ENCODE results near the gene TMEM53.

The TMEM53 gene

DNA sequence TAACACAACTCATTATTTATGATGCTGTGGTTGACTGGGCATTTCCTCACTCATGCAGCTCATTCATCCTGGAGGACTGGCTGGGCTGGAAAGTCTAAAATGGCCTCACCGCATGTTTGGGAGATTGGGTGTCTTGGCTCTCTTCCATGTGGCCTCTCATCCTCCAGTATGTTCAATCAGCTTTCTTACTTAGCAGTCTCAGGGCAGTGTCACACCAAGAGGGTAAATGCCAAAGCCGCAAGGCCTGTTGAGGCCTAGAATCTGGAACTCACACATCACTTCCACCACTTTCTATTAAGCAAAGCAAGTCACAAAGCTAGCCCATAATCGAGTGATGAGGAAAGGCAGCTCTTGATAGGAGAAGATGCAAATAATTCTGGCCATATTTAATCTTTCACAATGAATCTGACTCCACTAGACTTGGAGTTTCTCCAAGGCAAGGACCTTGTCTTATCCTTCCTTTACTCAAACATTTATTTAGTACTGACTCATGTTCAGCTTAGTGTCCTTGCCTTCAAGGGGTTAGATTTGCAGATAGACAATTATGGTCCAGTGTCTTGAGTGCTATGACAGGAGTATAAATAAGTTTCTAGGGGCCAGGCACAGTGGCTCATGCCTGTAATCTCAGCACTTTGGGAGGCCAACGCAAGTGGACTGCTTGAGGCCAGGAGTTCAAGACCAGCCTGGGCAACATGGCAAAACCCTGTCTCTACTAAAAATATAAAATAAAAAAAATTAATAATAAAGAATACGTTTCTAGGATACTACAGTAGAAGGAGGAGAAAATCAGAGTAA, 45.1 kb downstream of the TMEM53 start:
- no peak for DNase-seq (ENCODE audit: low spot score)

- DNase-seq (ENCODE audit: low spot score), result no peak
These were observed 48.9 kb downstream of the TMEM53 start for GRCh38 chr1:44625348-44625747.

GRCh38 chr1:44624268-44624901, 49.9 kb downstream of the TMEM53 start:
- DNase-seq (ENCODE audit: low spot score), result no peak

DNA sequence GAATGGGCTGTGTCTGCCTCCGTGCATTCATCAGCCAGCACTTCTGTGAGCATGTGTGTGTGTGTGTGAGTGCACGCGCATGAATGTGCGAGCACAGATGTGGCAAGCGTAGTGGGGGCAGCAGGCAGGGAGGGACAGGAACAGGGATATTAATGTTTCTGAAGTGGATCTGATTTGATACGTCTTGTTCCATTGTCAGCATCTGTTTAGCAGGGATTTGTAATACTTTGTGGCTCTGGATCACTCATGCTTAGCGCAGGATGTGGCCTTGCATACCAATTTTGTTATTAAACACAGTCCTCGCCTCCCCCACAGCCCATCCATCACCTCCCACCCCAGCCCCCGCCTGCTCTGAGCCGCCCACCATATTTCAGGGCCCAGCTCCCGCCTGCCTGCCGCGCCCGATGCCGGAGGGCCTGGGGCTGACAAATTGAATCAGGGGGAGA, 52.4 kb downstream of the TMEM53 start:
- no peak for DNase-seq (ENCODE audit: low spot score)

DNA sequence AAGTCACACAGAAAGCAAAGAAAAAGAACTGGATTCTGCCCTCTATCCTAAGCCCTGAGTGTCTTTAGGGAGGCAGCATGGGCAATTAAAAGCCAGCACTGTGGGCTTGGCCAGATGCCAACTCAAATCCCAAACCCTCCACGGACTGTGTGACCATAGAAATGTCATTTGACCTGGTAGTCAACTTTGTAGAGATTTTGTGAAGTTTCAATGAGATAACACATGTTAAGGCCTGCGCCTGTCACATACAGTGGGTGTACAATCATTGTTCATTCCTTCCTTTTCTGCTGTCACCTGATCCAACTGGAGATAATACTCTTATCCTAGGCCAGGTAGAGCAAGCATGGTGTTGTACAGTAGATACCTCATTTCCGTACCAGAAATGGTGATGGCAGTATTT, 54.2 kb downstream of the TMEM53 start:
- DNase-seq (ENCODE audit: low spot score), result no peak

DNA sequence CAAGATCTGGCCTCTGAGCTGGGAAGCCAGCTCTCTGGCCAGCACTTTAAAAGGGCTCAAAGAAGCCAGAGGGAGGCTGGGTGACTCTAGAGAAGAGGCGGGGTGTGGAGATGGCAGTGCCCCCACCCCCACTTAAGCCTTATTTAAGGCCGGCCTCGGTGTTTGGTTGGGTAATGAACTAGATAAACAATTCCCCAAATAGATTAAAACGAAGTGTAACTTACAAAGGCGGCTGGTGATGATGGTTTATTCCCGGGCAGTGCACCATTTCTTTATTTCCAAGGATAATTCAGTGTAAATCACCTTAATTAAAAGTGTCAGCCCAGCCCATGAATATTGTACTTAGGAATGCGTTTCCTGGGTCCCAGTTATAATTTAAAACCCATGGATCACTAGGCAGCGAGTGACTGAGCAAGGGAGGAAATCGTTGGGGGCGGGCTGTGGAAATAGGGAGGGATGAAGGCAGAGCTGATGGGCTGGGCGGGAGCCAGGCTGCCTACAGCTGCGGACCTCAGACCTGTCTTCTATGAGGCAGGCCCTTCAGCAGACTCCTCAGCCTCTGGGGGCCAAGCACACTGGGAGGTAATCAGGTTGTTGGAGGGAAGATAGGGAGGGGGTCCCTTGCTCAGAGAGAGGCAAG, 54.9 kb downstream of the TMEM53 start:
- DNase-seq (ENCODE audit: low spot score), result no peak

DNA sequence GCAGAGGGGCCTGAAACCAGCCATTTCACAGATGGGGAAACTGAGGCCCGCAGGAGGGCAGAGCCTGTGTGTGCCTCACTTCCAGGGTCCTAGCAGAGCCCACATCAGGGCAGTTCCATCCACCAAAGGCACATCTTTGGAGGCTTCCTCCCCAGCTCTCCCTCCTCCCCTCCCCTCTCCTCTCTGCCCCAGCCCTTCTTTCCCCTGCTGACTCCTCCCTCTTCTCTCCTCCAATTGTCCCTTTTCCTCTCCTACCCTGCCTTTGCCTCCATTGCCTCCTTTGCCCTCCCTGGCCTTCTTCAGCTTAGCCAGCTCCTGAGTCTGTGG, 56.6 kb downstream of the TMEM53 start:
- DNase-seq (ENCODE audit: low spot score), result no peak

- DNase-seq (ENCODE audit: low spot score), result no peak
These were observed 57.1 kb downstream of the TMEM53 start for GRCh38 chr1:44616991-44617702.

- no peak for DNase-seq (ENCODE audit: low spot score)
These were observed 57.8 kb downstream of the TMEM53 start for GRCh38 chr1:44616284-44616990.

GRCh38 chr1:44613941-44614340, 60.3 kb downstream of the TMEM53 start:
- no peak for DNase-seq (ENCODE audit: low spot score)

GRCh38 chr1:44611866-44612265, 62.4 kb downstream of the TMEM53 start:
- no peak for DNase-seq (ENCODE audit: low spot score)

DNA sequence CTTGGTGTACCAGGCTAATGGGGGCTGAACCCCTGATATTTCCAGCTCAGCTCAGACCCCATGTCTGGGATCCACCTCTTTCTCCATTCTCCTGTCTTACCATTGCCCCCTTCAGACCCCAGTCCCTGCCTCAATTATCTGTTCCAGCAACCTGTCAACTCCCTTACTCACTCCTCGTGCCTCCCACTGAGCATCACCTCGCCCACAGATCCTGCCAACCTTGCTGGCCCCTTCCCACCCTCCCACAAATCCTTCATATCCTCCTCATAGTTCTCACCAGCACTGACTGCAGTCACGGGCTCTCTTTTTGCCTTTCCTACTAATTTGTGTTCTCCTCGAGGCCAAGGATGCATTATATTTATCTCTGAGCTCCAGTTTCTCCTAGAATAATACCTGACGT, 62.9 kb downstream of the TMEM53 start:
- DNase-seq (ENCODE audit: low spot score), result no peak

- no peak for DNase-seq (ENCODE audit: low spot score)
These were observed 63.6 kb downstream of the TMEM53 start for GRCh38 chr1:44610527-44611148.

- DNase-seq (ENCODE audit: low spot score), result no peak
These were observed 64.3 kb downstream of the TMEM53 start for GRCh38 chr1:44609768-44610526.

DNA sequence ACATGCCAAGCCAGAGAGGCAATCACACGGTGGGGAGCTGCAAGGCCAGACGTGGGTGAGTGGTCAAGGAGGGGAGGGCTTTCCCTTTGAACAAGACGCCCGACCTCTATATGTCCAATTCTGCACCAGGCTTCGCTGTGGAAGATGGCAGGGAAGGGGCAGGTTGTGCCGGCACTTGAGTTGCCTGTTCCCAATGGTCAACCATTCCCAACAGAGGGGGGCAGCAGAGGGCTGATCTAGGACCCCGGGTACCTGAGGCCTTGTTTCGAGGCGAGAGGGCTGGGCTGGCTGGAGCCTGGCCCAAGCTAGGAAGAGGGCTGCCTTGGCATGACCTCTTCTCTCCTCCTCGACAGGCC, 64.9 kb downstream of the TMEM53 start:
- DNase-seq (ENCODE audit: low spot score), result peak; percentile 77

GRCh38 chr1:44608141-44608540, 66.1 kb downstream of the TMEM53 start:
- DNase-seq (ENCODE audit: low spot score), result no peak

DNA sequence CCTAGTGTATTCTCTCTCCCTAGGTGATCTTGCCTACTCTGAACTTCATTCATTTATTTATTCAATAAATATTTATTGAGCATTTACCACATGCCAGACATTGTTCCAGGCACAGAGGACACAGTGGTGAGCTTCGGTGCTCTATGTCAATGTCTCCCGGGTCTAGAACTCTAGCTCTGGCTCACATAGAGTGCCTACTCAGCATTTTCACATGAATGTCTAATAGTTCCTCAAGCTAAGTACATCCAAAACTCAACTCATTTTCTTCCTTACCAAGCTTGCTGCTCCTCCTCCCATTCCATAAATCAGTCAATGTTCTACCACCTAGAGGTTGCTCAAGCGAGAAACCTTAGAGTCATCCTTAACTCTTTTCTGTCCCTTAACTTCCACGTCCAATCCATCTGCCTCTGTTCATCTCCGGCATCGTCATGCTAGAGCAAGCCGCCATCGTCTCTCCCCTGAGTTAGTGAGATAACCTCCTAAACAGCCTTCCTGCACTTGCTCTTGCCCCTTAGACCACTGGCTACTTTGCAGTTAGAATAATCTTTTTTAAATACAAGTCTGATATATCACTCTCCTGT, 67.5 kb downstream of the TMEM53 start:
- no peak for DNase-seq (ENCODE audit: low spot score)

- DNase-seq (ENCODE audit: low spot score), result no peak
These were observed 68.2 kb downstream of the TMEM53 start for GRCh38 chr1:44605914-44606615.

GRCh38 chr1:44604157-44604955, 69.9 kb downstream of the TMEM53 start:
- no peak for DNase-seq (ENCODE audit: low spot score)
